ENCODE measurements around the gene AP2A1. TPM values are rescaled to one million over a fixed set of nuclear protein-coding genes. Genes with fewer than 3 reads are reported as not detected.

The AP2A1 gene
- total RNA-seq, 1 donor from 2014 or later, result 146 TPM

GRCh38 chr19:49854378-49855263 is 87.8 kb downstream of the AP2A1 start:
- Mint-ChIP-seq H3K4me3 (ENCODE audit: unreplicated experiment) (no peak overlapping the region), H3K9me3 (ENCODE audit: low read depth) (no peaks in the 10 kb centered on the region), H3K36me3 (ENCODE audit: low read depth) (peaks cover 6% of the 10 kb centered on the region), H3K27ac (ENCODE audit: unreplicated experiment) (no peak overlapping the region), H3K4me1 (ENCODE audit: low read depth) (peaks cover 33% of the 10 kb centered on the region), H3K27me3 (ENCODE audit: low read depth) (no peaks in the 10 kb centered on the region)
- DNase-seq (ENCODE audit: low spot score), result no peak
- TF ChIP-seq CTCF (IDR thresholded peaks at IDR 0.05), result no peak

GRCh38 chr19:49855277-49855675 is 88.5 kb downstream of the AP2A1 start:
- TF ChIP-seq CTCF (IDR thresholded peaks at IDR 0.05), result no peak
- Mint-ChIP-seq H3K36me3 (ENCODE audit: low read depth) (peaks cover 6% of the 10 kb centered on the region), H3K27ac (ENCODE audit: unreplicated experiment) (peak overlapping the region; percentile 59), H3K4me3 (ENCODE audit: unreplicated experiment) (no peak overlapping the region), H3K27me3 (ENCODE audit: low read depth) (no peaks in the 10 kb centered on the region), H3K9me3 (ENCODE audit: low read depth) (no peaks in the 10 kb centered on the region), H3K4me1 (ENCODE audit: low read depth) (peaks cover 27% of the 10 kb centered on the region)
- no peak for DNase-seq (ENCODE audit: low spot score)

GRCh38 chr19:49855676-49856573 is 89.1 kb downstream of the AP2A1 start:
- Mint-ChIP-seq H3K27me3 (ENCODE audit: low read depth) (no peaks in the 10 kb centered on the region), H3K27ac (ENCODE audit: unreplicated experiment) (peak overlapping the region; percentile 59), H3K36me3 (ENCODE audit: low read depth) (peaks cover 6% of the 10 kb centered on the region), H3K9me3 (ENCODE audit: low read depth) (no peaks in the 10 kb centered on the region), H3K4me3 (ENCODE audit: unreplicated experiment) (no peak overlapping the region), H3K4me1 (ENCODE audit: low read depth) (peaks cover 26% of the 10 kb centered on the region)
- no peak for TF ChIP-seq CTCF (IDR thresholded peaks at IDR 0.05)
- DNase-seq (ENCODE audit: low spot score), result no peak

GRCh38 chr19:49856574-49857021 is 89.8 kb downstream of the AP2A1 start:
- no peak for DNase-seq (ENCODE audit: low spot score)
- no peaks in the 10 kb centered on the region for H3K27me3 Mint-ChIP-seq (ENCODE audit: low read depth)
- H3K4me1 Mint-ChIP-seq (ENCODE audit: low read depth), result peaks cover 30% of the 10 kb centered on the region
- peaks cover 9% of the 10 kb centered on the region for H3K36me3 Mint-ChIP-seq (ENCODE audit: low read depth)
- no peak overlapping the region for H3K4me3 Mint-ChIP-seq (ENCODE audit: unreplicated experiment)
- no peaks in the 10 kb centered on the region for H3K9me3 Mint-ChIP-seq (ENCODE audit: low read depth)
- no peak for TF ChIP-seq CTCF (IDR thresholded peaks at IDR 0.05)
- no peak overlapping the region for H3K27ac Mint-ChIP-seq (ENCODE audit: unreplicated experiment)

Small RNA genes within 50 kb of the gene (microRNA-seq; reads per million reads assigned to microRNA genes)
- 8.3 reads per million, percentile 18 among the genes with 10 or more reads in this experiment for gene MIR4749 (ENCODE audit: borderline number of aligned reads)
- not detected for gene MIR6799 (ENCODE audit: borderline number of aligned reads)
- not detected for gene MIR6800 (ENCODE audit: borderline number of aligned reads)

Other genes with a start within 250 kb of the AP2A1 start
- 233 to 326 TPM (median 298 TPM) in 3 replicates for gene RCN3, start 239.0 kb upstream of the AP2A1 start, total RNA-seq
- 41.0 to 47.0 TPM (median 46.5 TPM) in 3 replicates for gene NOSIP, start 186.4 kb upstream of the AP2A1 start, total RNA-seq
- 0.17 to 0.56 TPM (median 0.39 TPM) in 3 replicates for gene PRRG2, start 185.7 kb upstream of the AP2A1 start, total RNA-seq
- 23.8 to 33.9 TPM (median 28.1 TPM) in 3 replicates for gene PRR12, start 175.8 kb upstream of the AP2A1 start, total RNA-seq
- 61.7 to 113 TPM (median 104 TPM) in 3 replicates for gene RRAS, start 126.9 kb upstream of the AP2A1 start, total RNA-seq
- gene SCAF1, start 124.8 kb upstream of the AP2A1 start, total RNA-seq, result 76.3 to 79.0 TPM (median 77.3 TPM) in 3 replicates
- gene IRF3, start 101.1 kb upstream of the AP2A1 start, total RNA-seq, result 45.8 to 75.3 TPM (median 53.0 TPM) in 3 replicates
- 18.3 to 26.6 TPM (median 21.4 TPM) in 3 replicates for gene BCL2L12, start 101.1 kb upstream of the AP2A1 start, total RNA-seq
- 97.7 to 105 TPM (median 98.0 TPM) in 3 replicates for gene PRMT1, start 89.7 kb upstream of the AP2A1 start, total RNA-seq
- gene ADM5, start 77.4 kb upstream of the AP2A1 start, total RNA-seq, result 0.49 to 1.4 TPM (median 0.52 TPM) in 3 replicates
- 26.3 to 30.7 TPM (median 27.3 TPM) in 3 replicates for gene CPT1C, start 75.9 kb upstream of the AP2A1 start, total RNA-seq
- gene TSKS, start 3.7 kb upstream of the AP2A1 start, total RNA-seq, result not detected in 3 replicates
- 10.2 to 19.8 TPM (median 10.8 TPM) in 3 replicates for gene FUZ, start 46.3 kb downstream of the AP2A1 start, total RNA-seq
- 40.0 to 44.6 TPM (median 40.1 TPM) in 3 replicates for gene MED25, start 51.3 kb downstream of the AP2A1 start, total RNA-seq
- gene PTOV1, start 84.2 kb downstream of the AP2A1 start, total RNA-seq, result 168 to 229 TPM (median 170 TPM) in 3 replicates
- 51.4 to 97.0 TPM (median 52.4 TPM) in 3 replicates for gene PNKP, start 100.6 kb downstream of the AP2A1 start, total RNA-seq
- gene AKT1S1, start 110.4 kb downstream of the AP2A1 start, total RNA-seq, result 52.0 to 70.5 TPM (median 55.8 TPM) in 3 replicates
- gene TBC1D17, start 110.7 kb downstream of the AP2A1 start, total RNA-seq, result 36.3 to 45.3 TPM (median 44.8 TPM) in 3 replicates
- 0.17 TPM in 1 of 3 replicates, not detected in the others for gene IL4I1, start 129.9 kb downstream of the AP2A1 start, total RNA-seq
- 16.7 to 53.4 TPM (median 53.3 TPM) in 3 replicates for gene ATF5, start 162.2 kb downstream of the AP2A1 start, total RNA-seq
- 41.0 to 50.5 TPM (median 44.7 TPM) in 3 replicates for gene NUP62, start 162.5 kb downstream of the AP2A1 start, total RNA-seq
- gene SIGLEC11, start 194.2 kb downstream of the AP2A1 start, total RNA-seq, result not detected in 3 replicates

Data from chondrocyte (in vitro differentiated cells).